HepG2 (cell line): ENCODE data around the gene LTBR. TPM values are rescaled to one million over a fixed set of nuclear protein-coding genes. Genes with fewer than 3 reads are reported as not detected.

Experiments used
- CREB1 ChIP-seq, 2 experiments: fragments of 450-650 bp in 1 of 2; IDR thresholded peaks; 2 replicates each; pipeline ENCODE4 v1.6.1; 2016 to 2017; ENCODE audit warnings: control low read depth in 1 of 2, mild to moderate bottlenecking in 1 of 2, missing compliant biosample characterization in 1 of 2, missing genetic modification characterization in 1 of 2
- NFATC3 ChIP-seq: sonication (generic); formaldehyde crosslinking; IDR thresholded peaks from 2 replicates; pipeline ENCODE4 v1.5.1; 2020; ENCODE audit warnings: mild to moderate bottlenecking, missing genetic modification reagents
- SETDB1 ChIP-seq: sonication (generic); formaldehyde crosslinking; IDR thresholded peaks from 2 replicates; pipeline ENCODE4 v1.5.1; 2020; ENCODE audit warnings: missing genetic modification reagents, mild to moderate bottlenecking, borderline replicate concordance
- YY1 ChIP-seq: IDR thresholded peaks from 2 replicates; pipeline ENCODE4 v1.6.1; 2011; ENCODE audit warnings: low read length, low read depth, moderate library complexity, mild to moderate bottlenecking; ENCODE audit not compliant: insufficient read depth, insufficient replicate concordance
- ZFP36L1 ChIP-seq: sonication (generic); formaldehyde crosslinking; IDR thresholded peaks from 2 replicates; pipeline ENCODE4 v1.8.0; 2022; ENCODE audit warnings: mild to moderate bottlenecking, missing genetic modification reagents, moderate library complexity
- polyA plus RNA-seq, 8 experiments: library from polyadenylated mRNA; depleted of rRNA in 3 of 8; stranded (reverse) in 7 of 8; unstranded in 1 of 8; fragments of >200 nt; fragmentation: Illumina TruSeq in 4 of 8; extraction: Trizol in 4 of 8; gene quantifications; 2 replicates each; pipeline versions ENCODE4 v1.2.1 to v1.2.3, GENCODE V29; 2011 to 2016; ENCODE audit warnings: low read depth in 4 of 8, missing spikeins in 1 of 8, mixed read lengths in 1 of 8; ENCODE audit not compliant: insufficient read depth in 1 of 8
- total RNA-seq, 5 experiments: library from RNA; depleted of rRNA; stranded (reverse); fragments of >200 nt; fragmentation: Illumina TruSeq; extraction: Trizol; gene quantifications; 2 replicates each; pipeline ENCODE4 v1.2.3, GENCODE V29; 2016; ENCODE audit warnings: low read depth in 1 of 5
- TF ChIP-seq, protein P1 (sequence below): sonication (generic); formaldehyde crosslinking; IDR thresholded peaks from 2 replicates; pipeline ENCODE4 v1.4.0; 2020; ENCODE audit warnings: missing genetic modification reagents
- TF ChIP-seq, protein P2 (sequence below), 2 experiments: IDR thresholded peaks; 2 replicates each; pipeline ENCODE4 v1.6.1; 2011 to 2012; ENCODE audit warnings: low read length in 2 of 2, borderline replicate concordance in 1 of 2, low read depth in 1 of 2, mild to moderate bottlenecking in 1 of 2, moderate library complexity in 1 of 2
- TF ChIP-seq, protein P3 (sequence below): sonication (generic); formaldehyde crosslinking; IDR thresholded peaks from 2 replicates; pipeline ENCODE4 v1.5.1; 2020; ENCODE audit warnings: mild to moderate bottlenecking, missing genetic modification reagents
- TF ChIP-seq, protein P4 (sequence below): sonication (generic); formaldehyde crosslinking; IDR thresholded peaks from 2 replicates; pipeline ENCODE4 v1.5.1; 2020; ENCODE audit warnings: missing genetic modification reagents, mild to moderate bottlenecking, borderline replicate concordance
- TF ChIP-seq, protein P5 (sequence below): sonication (generic); formaldehyde crosslinking; IDR thresholded peaks from 2 replicates; pipeline ENCODE4 v1.5.0; 2020; ENCODE audit warnings: missing genetic modification reagents

The LTBR gene
- total and polyA plus RNA-seq, 2 of the 13 experiments (the other 11 are each of a cell fraction or from before 2014, with no cell fraction given): 31.4 to 34.8 TPM

DNA sequence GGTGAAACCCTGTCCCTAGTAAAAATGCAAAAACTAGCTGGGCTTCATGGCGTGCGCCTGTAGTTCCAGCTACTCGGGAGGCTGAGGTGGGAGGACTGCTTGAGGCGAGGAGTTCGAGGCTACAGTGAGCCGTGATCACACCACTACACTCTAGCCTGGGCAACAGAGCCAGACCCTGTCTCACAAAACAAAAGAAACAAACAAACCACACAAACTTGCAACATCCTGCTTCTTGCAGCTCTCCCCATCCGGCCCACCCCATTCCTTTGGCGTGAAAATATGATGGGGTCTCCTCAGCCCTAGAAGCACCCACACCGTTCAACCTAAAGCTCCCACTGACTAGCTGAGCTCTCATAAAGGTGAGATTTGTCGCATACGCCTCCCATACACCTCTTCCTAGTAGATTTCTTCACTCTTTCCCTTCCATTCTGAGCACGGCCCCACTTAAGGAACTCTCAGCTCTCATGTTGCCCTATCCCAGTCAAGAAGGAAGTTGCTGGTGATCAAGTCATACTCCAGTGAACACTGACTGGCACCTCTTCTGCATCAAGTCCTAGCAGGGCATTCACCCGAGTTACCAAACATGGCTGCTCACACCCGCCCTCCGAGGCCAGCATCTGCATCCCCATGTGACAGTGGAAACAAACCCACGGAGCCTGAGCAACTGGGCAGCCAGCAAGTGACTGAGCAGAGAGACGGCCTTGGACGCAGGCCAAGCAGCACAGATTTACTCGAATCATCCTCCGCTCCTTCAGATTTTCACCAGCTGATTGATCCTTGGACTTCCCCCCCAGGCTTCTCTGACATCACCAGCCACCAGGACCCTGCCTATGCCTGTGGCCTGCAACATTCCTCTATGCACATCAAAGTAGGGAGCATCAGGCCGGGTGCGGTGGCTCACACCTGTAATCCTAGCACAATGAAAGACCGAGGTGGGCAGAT is 41.9 kb downstream of the LTBR start (continued):
- TF ChIP-seq, protein P1, sequence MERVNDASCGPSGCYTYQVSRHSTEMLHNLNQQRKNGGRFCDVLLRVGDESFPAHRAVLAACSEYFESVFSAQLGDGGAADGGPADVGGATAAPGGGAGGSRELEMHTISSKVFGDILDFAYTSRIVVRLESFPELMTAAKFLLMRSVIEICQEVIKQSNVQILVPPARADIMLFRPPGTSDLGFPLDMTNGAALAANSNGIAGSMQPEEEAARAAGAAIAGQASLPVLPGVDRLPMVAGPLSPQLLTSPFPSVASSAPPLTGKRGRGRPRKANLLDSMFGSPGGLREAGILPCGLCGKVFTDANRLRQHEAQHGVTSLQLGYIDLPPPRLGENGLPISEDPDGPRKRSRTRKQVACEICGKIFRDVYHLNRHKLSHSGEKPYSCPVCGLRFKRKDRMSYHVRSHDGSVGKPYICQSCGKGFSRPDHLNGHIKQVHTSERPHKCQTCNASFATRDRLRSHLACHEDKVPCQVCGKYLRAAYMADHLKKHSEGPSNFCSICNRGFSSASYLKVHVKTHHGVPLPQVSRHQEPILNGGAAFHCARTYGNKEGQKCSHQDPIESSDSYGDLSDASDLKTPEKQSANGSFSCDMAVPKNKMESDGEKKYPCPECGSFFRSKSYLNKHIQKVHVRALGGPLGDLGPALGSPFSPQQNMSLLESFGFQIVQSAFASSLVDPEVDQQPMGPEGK (CRISPR knock-in tag): no peak
- TF ChIP-seq, protein P2, sequence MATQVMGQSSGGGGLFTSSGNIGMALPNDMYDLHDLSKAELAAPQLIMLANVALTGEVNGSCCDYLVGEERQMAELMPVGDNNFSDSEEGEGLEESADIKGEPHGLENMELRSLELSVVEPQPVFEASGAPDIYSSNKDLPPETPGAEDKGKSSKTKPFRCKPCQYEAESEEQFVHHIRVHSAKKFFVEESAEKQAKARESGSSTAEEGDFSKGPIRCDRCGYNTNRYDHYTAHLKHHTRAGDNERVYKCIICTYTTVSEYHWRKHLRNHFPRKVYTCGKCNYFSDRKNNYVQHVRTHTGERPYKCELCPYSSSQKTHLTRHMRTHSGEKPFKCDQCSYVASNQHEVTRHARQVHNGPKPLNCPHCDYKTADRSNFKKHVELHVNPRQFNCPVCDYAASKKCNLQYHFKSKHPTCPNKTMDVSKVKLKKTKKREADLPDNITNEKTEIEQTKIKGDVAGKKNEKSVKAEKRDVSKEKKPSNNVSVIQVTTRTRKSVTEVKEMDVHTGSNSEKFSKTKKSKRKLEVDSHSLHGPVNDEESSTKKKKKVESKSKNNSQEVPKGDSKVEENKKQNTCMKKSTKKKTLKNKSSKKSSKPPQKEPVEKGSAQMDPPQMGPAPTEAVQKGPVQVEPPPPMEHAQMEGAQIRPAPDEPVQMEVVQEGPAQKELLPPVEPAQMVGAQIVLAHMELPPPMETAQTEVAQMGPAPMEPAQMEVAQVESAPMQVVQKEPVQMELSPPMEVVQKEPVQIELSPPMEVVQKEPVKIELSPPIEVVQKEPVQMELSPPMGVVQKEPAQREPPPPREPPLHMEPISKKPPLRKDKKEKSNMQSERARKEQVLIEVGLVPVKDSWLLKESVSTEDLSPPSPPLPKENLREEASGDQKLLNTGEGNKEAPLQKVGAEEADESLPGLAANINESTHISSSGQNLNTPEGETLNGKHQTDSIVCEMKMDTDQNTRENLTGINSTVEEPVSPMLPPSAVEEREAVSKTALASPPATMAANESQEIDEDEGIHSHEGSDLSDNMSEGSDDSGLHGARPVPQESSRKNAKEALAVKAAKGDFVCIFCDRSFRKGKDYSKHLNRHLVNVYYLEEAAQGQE (IDR thresholded peaks at IDR 0.05; ENCODE audit: borderline replicate concordance in 1 of 2, low read depth in 1 of 2, low read length in 2 of 2): no peak
- TF ChIP-seq, protein P3, sequence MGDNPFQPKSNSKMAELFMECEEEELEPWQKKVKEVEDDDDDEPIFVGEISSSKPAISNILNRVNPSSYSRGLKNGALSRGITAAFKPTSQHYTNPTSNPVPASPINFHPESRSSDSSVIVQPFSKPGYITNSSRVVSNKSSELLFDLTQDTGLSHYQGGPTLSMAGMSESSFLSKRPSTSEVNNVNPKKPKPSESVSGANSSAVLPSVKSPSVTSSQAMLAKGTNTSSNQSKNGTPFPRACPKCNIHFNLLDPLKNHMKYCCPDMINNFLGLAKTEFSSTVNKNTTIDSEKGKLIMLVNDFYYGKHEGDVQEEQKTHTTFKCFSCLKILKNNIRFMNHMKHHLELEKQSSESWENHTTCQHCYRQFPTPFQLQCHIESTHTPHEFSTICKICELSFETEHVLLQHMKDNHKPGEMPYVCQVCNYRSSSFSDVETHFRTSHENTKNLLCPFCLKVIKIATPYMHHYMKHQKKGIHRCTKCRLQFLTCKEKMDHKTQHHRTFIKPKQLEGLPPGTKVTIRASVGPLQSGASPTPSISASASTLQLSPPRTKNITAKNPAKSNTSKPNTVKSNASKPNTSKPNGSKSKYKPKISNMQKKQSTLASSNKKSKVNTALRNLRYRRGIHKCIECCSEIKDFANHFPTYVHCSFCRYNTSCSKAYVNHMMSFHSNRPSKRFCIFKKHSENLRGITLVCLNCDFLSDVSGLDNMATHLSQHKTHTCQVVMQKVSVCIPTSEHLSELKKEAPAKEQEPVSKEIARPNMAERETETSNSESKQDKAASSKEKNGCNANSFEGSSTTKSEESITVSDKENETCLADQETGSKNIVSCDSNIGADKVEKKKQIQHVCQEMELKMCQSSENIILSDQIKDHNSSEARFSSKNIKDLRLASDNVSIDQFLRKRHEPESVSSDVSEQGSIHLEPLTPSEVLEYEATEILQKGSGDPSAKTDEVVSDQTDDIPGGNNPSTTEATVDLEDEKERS (CRISPR knock-in tag): no peak
- TF ChIP-seq CREB1 (IDR thresholded peaks at IDR 0.05) (peak; percentile 52; the same call in 1 of the 2 replicates), CREB1 (CRISPR knock-in tag; IDR thresholded peaks at IDR 0.05) (no peak), ZFP36L1 (CRISPR knock-in tag) (no peak), YY1 (no peak), NFATC3 (CRISPR knock-in tag) (no peak), SETDB1 (CRISPR knock-in tag) (no peak)
- TF ChIP-seq, protein P4, sequence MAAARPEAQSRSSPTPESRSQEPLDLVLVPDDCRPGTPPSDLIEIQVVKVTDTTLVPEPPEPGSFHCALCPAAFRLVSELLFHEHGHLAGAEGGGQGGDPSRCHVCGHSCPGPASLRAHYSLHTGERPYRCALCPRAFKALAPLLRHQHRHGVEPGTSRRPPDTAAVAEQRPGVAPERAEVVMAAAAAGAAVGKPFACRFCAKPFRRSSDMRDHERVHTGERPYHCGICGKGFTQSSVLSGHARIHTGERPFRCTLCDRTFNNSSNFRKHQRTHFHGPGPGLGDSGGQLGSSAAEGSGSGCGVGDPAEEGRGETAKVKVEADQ (CRISPR knock-in tag): no peak
- TF ChIP-seq, protein P5, sequence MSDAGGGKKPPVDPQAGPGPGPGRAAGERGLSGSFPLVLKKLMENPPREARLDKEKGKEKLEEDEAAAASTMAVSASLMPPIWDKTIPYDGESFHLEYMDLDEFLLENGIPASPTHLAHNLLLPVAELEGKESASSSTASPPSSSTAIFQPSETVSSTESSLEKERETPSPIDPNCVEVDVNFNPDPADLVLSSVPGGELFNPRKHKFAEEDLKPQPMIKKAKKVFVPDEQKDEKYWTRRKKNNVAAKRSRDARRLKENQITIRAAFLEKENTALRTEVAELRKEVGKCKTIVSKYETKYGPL (CRISPR knock-in tag): no peak
